ENCODE results near the gene ZFP69.

Gene ZFP69

DNA sequence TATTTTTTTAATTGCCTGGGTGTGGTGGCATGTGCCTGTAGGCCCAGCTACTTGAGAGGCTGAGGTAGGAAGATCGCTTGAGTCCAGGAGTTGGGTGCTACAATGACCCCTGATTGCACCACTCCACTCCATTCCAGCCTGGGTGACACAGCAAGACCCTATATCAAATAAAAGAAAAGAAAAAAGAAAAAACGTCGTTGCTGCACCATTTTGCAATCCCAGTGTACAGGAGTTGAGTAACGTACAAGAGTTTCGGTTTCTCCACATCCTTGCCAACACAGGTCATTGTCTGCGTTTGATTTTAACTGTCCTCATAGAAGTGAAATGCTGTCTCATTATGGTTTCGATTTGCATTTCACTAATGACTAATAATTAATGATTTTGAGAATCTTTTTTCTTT, 62.2 kb downstream of the ZFP69 start:
- no peak for TF ChIP-seq CTCF (conservative IDR thresholded peaks at IDR 0.05)
- no peak for TF ChIP-seq ZFX (IDR thresholded peaks at IDR 0.05)
- H3K27ac ChIP-seq: no peak overlapping the region

All from C4-2B (cell line).